CD4-positive, alpha-beta T cell treated with Interleukin-4 for 1 hour (primary cell): ENCODE data around the gene ORMDL3.
A peak's percentile ranks its signal among the peaks of the same experiment; 100 is the strongest.
"Not testable (repeated sequence)": the region's sequence is repeated elsewhere in the genome, so short reads cannot be mapped to it uniquely, and the experiment has no call there.

Experiments
- DNase-seq, 2 donors: peaks; one replicate each; pipeline ENCODE4 v3.0.0-alpha.2; 2020 to 2022

The ORMDL3 gene

GRCh38 chr17:39923836-39924690 is 3.3 kb downstream of the ORMDL3 start:
- DNase-seq = no peak

DNA sequence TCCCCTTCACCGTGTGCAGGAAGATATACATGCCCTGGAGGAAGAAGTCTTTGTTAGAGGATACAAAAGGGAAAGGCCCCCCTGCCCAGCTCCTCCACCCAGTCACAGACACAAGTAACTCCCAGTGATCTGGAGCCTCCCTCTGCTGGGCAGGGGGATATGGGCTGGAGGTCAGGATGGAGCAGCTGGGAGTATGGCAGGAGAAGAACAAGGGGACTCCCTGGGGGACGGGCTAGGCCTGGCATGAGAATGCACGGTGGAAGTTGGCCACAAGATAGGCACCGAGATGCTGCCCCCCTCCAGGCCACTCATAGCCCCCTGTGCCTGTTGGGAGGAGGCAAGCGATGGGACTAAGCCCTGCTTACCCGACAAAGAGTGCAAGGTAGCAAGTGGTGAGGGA is 4.2 kb downstream of the ORMDL3 start:
- no peak for DNase-seq

- DNase-seq = no peak
These were observed 5.4 kb downstream of the ORMDL3 start for GRCh38 chr17:39922006-39922405.

GRCh38 chr17:39921323-39921722 is 6.1 kb downstream of the ORMDL3 start:
- DNase-seq = no peak

DNA sequence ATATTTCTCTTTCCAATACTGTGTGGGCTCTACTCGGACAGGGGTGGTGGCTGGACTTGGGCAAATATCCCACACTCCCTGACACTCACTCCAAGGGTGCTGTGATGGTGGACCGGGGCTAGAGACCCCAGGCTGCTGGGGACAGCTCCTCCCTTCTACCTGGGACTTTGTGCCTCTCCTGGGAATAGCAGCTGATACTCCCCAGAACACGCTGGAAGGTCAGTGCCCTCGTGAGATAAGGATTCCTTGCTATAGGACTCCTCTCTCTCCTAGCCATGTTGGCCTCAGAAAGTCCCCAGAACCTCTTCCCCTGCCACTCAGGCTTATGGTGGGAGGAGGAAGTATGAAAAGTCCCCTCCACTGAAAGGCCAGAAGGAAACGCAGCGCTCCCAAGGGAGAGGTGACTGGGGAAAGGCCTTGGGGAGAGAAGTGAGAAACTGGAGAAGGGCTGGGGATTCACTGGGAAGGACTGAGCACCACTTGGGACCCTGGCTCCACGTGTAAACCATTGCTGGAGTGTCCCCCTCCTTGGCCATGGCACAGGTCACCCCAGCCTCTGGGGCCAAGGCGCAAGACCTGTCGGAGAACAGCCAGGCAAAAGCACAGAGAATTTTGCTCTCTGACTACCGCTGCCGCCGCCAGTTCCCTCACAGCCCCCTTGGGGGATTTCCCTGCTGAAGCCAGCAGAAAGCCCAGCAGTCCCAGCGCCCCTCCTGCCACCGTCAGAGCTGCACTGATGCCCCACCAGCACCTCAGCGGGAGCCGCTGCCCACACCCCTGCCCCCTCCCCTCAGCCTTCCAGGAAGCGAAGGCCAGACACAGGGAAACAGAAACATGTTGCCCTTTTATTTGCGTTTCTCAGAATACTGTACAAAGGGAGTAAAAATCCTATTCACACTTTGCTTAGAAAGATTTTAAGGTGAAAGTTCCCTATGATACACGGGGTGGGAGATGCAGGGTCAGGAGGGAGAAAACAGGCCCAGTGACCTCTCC is 6.9 kb downstream of the ORMDL3 start:
- DNase-seq = peak; percentile 46 to 63

- no peak for DNase-seq
These were observed 8.2 kb downstream of the ORMDL3 start for GRCh38 chr17:39919087-39919683.

GRCh38 chr17:39916918-39917317 is 10.5 kb downstream of the ORMDL3 start:
- DNase-seq = no peak

GRCh38 chr17:39915559-39915958 is 11.8 kb downstream of the ORMDL3 start:
- DNase-seq = no peak

GRCh38 chr17:39913989-39914388 is 13.4 kb downstream of the ORMDL3 start:
- no peak for DNase-seq

DNA sequence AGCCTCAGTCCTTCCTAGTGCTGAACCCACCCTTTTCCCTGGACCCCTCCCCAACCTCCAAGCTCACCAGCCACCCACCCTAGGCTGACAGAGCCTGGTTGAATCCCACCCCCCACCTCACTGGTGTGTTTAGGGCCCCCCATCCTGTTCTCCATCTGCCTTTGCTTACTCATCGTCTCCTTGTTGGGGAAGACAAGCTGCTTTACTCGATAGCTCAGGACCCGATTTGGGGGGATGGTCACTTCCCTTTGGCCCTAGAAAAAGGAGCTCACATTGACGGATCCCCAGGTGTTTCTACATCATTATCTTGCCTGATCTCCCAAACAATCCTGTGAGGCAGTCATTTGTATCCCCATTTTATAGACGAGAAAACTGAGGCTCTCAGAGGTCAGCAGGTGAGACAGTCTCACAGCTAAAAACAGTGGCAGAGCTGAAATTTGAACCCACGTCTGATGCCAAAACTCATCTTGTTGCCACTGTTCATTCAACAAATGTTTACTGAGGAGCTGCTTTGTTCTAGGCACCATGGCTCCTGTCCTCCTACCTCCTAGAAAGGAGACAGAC is 18.5 kb downstream of the ORMDL3 start:
- DNase-seq = no peak

DNA sequence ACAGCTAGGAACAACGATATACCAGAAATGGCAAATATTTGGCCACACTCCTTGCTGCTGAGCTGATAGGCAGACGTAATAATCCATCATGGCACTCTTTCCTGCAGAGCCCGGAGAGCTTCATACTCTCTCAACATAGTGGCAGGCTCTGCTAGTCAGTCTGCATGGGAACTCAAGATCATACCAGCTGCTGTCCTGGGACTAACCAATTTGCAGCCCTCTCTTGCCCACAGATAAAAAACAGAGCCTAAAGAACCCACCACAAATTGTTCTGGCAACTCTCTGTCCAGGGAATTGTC is 22.5 kb downstream of the ORMDL3 start:
- DNase-seq = no peak

DNA sequence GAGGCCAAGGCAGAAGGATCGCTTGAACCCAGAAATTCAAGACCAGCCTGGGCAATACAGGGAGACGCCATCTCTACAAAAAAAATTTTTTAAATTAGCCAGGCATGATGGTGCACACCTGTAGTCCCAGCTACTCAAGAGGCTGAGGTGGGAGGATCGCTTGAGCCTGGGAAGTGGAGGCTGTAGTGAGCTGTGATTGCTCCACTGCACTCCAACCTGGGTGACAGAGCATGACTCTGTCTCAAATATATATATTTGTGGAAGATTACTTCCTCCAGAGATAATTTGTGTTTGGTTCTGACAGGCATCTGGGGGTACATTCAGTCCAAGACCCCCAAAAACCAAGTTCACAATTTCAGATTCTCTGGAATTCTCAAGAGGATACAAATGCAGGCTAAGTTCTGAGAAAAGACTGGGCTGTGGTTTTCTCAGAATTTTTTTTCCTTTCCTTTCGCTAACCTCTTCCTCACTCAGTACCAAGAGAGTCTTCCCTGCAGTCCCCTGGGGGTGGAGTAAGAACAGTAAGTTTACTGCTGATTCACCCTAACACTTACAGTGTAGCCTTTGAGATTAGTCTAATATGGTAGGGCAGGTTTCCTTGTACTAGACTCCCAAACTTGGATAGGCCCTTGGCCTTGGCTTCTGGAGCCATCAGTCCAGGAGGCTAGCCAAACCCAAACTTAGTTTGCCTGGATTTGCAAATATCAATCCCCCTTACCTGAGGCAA is 24.1 kb downstream of the ORMDL3 start:
- peak in 1 of 2 donors; percentile 31 for DNase-seq

DNA sequence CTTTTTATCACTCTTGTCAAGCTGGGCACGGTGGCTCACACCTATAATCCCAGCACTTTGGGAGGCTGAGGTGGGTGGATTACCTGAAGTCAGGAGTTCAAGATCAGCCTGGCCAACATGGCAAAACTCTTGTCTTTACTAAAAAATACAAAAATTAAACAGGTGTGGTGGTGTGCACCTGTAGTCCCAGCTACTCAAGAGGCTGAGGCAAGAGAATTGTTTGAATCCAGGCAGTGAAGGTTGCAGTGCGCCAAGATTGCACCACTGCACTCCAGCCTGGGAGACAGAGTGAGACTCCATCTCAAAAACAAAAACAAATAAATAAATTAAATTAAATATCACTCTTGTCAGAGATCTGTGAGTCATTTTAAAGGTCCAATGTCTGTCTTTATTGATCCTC is 25.4 kb downstream of the ORMDL3 start:
- not testable (repeated sequence) for DNase-seq

- DNase-seq = no peak
These were observed 28.2 kb downstream of the ORMDL3 start for GRCh38 chr17:39899215-39899614.

DNA sequence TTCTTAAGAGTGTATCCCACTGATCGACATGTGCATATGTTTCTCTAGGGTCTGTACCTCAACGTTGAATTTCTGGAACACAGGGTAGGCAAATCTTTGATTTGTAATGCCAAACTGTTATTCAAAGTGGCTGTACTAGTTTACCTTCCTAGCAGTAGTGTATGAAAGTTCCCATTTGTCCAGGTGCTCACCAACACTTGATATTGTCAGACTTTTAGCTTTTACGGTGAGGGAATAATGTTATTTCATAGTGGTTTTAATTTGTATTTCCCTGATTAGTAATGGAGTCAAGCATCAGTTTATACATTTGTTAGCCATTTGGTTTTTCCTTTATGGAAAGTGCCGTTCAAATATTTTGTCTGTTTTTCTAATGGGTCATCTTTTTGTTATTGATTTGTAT is 29.3 kb downstream of the ORMDL3 start:
- no peak for DNase-seq

DNA sequence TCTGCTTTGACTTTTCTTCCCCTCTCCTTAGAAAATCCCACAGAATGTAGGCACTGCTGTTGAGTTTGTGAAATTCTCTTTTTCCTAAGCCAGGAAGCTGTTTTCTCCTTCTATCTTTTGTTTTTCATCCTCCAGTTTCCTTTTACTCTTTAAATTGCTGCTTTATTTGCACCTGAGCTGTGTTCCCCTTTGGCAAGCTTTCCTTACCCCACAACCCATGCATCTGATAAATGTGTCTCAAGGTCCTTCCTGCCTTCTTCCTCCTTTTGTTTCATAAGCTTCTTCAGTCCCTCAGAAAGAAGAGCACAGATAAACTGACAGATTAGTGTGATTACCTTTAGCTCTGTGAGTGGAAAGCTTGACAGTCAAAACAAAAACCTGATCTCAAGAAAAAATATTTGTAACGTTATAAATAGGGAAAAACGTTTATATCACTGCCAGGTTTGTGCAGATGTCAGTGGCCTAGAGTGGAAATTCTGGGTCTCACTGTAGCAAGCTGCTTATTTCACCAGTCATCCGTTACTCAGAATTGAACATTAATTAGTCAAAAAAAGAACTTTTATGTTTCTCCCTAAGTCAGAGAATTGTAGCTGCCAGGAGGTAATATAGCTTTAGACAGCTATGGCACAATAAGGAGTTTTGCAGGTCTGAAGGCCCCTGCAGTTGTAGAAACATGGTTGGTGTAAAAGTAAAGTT is 32.6 kb downstream of the ORMDL3 start:
- DNase-seq = no peak

GRCh38 chr17:39889200-39889599 is 38.2 kb downstream of the ORMDL3 start:
- DNase-seq = no peak

GRCh38 chr17:39887078-39887477 is 40.3 kb downstream of the ORMDL3 start:
- DNase-seq = no peak

DNA sequence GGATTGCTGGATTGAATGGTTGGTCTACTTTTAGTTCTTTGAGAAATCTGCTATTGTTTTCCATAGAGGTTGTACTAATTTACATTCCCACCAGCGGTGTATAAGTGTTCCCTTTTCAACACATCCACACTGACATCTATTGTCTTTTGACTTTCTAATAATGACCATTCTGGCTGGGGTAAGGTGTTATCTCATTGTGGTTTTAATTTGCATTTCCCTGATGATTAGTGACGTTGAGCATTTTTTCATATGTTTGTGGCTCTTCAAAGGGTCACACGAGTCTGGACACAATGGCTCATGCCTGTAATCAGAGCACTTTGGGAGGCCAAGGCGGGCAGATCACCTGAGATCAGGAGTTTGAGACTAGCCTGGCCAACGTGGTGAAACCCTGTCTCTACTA is 41.3 kb downstream of the ORMDL3 start:
- not testable (repeated sequence) for DNase-seq

GRCh38 chr17:39872751-39873150 is 54.6 kb downstream of the ORMDL3 start:
- no peak for DNase-seq

DNA sequence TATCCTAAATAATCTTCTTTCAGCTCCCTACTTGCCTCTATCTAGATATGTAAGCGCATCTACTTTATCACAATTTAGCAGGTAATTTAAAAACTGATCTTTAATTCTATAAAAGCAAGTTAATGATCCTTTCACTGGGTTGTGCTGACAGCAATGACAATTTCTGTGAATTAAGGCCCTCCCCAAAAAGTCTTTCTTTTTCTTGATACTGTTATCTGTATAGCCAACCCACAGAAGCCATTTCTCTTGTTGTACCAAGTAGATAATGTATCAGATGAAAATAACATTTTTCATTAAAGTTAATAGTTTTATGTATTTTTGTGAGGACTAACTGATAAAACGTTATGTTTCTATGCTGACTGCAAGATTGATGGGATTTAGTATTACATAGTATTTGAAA is 55.6 kb downstream of the ORMDL3 start:
- DNase-seq = no peak
